Left forelimb (tissue), 1 donor: ENCODE measurements around the gene CLIP1.
A peak's percentile ranks its signal among the peaks of the same experiment; 100 is the strongest.

Experiments used
- DNase-seq: peaks from one replicate; pipeline ENCODE4 v3.0.0-alpha.2; 2018; ENCODE audit warnings: low spot score

The CLIP1 gene

DNA sequence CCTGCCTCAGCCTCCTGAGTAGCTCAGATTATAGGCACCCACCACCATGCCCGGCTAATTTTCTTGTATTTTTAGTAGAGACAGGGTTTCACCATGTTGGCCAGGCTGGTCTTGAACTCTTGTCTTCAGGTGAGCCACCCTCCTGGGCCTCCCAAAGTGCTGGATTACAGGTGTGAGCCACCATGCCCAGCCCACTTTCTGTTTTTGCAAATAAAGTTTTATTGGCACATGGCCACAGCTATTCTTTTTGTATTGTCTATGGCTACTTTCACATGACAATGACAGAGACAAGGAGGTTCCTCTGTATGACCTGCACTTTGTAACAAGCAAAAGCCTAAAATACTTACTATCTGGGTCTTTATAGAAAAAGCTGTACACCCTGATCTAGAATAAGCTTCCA, 176.9 kb downstream of the CLIP1 start:
- no peak for DNase-seq

DNA sequence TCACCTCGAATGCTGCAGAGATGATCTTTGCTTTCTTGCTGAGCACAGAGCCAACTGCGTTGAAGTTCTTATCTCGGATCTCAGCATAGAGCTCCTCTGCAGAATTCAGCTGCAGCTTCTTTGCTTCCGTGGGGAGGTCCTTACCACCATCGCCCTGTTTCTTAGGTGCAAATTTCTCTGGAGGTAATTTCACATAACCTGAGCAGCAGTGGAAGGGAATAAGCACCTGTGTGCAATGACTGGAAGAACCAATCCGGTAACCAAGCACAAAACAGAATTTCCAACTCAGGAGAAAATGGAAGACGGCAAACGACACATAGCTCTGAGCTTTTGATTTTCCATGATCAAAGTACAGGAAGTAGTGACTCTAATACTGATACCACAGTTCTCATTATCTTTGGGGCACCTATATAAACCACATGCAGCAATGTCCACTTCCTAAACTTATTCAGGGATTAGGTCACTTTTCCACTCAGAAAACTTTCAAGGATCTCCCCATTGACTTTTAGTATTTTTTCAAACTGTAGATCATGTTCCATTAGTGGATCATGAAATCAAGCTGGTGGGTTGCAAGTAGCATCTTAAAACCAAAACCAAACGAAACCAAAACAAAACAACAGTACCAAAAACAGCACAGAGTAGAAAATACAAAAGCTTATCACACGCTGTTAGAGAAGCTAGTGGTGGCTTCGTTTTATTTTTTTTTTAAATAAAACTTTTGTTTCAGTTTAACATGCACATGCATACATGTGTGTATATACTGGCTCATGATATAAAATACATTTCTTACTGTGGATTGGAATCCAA, 177.7 kb downstream of the CLIP1 start:
- no peak for DNase-seq

DNA sequence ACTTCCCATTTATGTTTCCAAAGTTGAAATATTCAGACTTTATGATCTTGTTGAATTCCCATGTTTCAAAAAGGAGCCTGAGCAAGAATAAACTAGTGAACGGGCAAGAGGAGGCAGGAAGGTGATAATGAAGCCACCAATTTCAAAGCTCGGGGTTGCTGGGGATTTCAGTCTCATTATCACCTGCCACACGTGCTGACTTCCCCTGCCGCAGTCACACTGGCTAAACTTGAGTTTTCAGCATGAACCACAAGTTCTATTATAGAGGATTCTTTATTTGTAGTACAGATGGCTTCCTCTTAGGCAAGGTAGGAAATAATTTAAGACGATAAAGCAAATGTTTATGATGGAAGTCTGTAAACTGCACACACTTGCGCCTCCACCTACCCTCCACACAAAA, 178.5 kb downstream of the CLIP1 start:
- no peak for DNase-seq

DNA sequence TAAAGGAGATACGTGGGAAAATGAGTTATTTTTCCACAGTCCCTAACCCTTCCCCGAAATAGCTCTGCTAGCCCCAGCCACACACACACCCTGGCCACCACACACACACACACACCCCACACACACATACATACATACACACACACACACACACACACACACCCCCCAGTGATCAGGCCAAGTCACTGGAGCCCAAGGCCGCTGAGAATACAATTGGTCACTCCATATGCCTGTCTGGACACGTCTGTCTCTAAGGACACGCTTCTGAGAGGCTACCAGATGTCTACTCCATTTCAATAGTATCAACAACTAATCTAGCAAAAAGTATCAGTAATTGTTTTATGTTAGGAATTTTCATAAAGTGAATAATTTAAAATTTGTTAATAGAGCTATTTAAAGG, 183.6 kb downstream of the CLIP1 start:
- DNase-seq, result no peak

DNA sequence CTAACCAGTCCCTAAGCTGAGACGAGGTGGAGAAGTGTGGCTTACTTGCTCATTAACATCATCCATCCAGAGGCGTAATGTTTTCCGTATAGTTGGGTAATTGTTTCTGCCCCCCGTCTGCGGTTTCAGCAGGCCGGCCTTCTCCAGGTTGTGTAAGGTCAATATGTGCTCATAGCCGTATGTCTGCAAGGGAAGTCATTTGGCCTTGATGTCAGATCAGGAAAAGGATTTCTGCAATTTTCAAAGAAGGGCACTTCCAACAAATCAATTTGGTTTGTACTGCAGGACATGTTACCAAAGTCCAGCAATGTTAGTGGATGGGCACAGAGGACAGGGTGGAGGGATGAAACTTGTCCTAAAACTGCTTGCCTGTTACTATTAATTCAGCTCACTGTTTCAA, 186.7 kb downstream of the CLIP1 start:
- DNase-seq, result no peak

DNA sequence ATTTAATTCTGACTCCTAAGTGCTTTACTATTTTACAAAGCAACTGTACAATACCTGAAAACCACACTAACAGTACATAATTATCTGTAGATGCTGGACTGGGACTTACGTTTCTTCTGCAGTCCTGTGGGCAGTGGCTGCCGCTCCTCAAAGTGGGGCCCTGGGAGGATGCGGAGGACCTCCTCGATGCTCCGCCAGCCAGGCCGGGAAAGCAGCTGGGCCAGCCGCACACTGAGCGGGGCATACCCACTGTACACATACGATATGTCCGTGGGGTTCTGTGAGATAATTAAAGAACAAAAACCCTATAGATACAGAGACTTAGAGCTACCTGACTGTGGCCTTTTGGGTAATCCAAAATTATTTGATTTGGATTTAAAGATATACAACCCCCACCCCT, 189.8 kb downstream of the CLIP1 start:
- no peak for DNase-seq

DNA sequence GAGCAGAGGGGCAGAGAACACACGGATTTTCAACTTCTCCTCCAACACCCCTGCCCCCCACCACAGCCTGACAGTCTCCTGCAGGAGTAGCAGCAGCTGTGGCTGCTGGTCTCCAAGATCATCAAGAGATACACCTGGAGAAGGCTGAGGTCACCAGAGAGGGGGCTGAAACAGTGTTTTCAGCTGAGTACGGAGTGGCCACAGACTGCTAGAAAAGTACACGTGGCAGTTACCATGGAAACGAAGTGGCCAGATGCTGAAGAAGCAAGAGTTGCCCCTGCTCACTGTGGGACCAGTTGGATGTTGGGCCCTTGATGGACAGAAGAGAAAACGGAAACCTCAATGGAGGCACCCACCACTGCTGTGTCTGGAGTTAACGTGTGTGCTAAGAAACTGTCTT, 191.7 kb downstream of the CLIP1 start:
- no peak for DNase-seq

DNA sequence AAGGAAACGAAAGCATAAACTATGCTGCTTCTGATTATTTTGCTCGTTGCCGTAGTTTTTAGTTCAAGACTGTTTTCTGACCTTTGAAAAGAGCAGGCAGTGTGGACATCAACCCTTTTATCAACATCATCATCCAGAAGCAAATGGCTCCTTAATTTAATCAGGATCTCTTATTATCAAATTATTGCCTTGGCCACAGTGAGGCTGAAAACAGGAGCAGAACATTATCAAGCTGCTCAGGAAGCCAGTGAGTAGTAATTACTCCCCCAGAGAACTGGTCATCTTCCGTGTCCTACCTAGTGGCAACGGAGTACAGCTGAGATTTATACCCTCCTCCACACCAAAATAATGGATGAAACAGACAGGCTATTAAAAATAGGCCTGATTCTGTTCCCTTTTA, 194.4 kb downstream of the CLIP1 start:
- no peak for DNase-seq

DNA sequence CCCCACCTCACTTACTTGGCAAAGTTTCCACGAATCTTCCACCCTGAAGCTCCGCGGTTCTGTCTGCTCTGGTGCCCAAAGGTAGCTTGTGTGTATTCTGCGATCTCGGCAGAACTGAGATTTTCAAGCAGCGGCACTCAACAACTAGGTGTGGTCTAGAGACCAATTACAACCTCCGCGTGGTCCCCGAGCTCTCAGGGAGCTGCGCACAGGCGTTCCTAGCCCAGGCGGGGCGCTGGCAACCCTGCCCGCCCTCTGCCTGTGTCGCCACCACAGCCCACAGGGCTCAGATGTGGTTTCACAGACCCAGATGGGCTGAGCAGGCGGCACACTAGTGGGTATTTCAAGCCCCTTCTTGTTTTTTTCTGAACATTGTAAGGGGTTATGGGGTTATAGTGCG, 195.1 kb downstream of the CLIP1 start:
- no peak for DNase-seq

DNA sequence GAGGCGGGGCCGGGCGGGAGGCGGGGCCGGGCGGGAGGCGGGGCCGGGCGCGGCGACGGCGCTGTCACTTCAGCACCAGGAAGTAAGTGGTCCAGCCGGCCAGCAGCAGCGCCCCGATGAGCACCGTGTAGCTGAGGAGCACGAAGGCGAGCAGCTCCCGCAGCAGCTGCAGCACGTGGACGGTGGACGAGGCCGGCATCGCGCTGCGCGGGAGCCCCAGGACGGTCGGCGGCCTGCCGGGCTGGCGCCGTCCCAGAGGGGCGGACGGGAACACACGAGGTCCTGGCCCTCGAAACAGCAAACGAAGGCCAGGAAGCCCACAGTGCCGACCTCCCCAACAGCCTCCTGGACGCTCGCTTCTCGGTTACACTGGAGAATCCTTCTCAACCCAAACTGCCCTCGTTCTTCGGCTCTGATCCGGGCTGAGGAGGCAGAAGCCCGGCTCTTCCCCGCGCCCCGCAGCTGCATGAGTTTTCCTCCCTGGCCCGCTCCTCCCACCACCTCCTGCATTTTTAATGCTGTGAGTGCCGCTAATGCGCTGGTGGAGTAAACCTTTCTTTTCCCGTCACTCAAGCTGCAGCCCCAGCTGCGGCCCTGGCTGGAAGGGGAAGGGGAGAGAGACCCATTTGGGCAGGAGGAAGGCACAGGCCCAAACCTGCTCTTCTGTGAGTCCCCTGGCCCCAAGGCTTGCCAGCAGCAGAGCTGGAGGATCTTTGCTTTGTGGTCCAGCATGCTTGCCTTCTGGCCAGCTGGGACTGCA, 195.9 kb downstream of the CLIP1 start:
- DNase-seq, result no peak

DNA sequence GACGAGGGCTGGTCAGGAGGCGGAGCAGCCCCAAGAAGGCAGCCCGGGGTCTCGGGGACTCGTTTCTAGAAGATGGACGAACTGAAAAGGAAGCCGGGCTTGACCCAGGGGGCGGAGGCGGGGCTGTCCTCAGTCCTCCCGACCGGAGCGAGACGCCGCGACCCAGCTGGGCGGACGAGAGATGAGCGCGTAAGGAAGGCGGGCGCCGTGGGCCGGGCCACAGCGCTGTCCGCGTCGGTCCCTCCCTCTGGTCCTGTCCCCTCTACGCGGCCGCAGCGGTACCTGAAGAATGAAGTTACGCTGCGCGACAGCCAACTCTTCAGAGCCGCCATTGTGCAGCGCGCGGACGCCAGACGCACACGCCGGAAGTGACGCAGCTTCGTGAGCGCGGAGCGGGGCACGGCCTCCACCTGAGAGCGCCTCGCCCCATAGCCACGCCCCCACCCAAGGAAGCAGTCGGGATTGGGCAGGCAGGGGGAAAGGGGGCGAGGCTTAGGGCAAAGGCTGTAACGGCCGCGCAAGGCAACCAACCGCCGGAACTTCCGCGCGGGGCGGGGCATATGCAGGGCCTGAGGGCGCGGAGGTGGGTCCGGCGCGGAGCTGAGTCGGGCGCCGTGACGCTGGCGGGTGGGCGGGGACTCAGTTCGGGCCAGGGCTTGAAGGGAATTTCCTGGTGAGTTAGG, 196.6 kb downstream of the CLIP1 start, which contains the start of gene DIABLO:
Gene DIABLO, minus strand, starts transcription at position 370 of the 683 bp plus-strand sequence. Its CDS starts 38 bp downstream, at position 332.
- peak; percentile 100 for DNase-seq
